HG02852 (cell line): ENCODE data around the gene ZNF485.
A peak's percentile ranks its signal among the peaks of the same experiment; 100 is the strongest.
"Not testable (repeated sequence)": the region's sequence is repeated elsewhere in the genome, so short reads cannot be mapped to it uniquely, and the experiment has no call there.

Experiments
- ATAC-seq: cut with Tn5 transposase; IDR thresholded peaks from one replicate; pipeline ENCODE4 v1.9.1; 2021; ENCODE audit warnings: mild to moderate bottlenecking, moderate library complexity; ENCODE audit not compliant: unreplicated experiment

The ZNF485 gene

DNA sequence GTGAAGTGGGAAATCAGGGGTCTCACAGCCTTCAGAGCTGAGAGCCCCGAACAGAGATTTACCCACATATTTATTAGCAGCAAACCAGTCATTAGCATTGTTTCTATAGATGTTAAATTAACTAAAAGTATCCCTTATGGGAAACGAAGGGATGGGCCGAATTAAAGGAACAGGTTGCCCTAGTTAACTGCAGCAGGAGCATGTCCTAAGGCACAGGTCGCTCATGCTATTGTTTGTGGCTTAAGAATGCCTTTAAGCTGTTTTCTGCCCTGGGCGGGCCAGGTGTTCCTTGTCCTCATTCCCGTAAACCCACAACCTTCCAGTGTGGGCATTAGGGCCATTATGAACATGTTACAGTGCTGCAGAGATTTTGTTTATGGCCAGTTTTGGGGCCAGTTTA is 4.7 kb upstream of the ZNF485 start:
- not testable (repeated sequence) for ATAC-seq

DNA sequence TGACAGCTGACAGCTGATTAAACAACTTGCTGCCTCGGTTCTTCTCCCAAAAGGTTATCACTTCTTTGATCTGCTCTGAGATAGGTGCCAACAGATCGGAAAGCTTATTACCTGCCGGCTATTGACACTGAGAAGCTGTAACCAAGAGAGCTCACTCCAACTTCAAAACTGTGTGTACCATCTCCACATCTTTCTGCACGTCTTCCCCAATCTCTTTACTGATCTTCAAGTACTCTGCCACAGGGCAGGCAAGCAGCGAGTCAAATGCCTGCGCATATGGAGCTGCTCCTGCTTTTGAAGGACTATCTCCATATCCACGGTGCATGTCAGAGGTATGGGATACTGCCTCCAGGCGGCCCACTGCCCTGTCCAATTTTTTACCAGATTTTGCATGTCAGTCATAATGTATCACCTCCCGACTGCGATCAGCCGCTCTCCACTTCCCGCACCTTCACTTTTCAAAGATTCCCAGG is 352 bp upstream of the ZNF485 start:
- ATAC-seq: peak; percentile 16

DNA sequence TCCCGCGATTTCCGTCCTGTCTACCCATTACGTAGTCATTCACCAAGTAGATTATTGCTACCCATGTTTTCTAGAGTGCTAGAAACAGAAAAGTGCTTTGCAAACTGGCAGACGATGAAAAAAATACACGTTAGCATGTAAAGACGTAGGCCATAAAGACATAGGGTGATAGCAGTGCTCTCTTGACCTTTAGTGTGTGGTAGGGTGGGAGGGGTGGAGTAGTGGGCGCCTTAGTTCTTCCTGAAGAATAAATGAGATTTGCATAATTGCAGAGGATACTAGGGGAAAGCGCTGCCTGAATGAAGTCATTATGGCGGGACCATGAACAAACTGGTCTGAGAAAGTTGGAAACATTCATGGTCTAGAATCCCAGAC is 948 bp downstream of the ZNF485 start:
- ATAC-seq: no peak

DNA sequence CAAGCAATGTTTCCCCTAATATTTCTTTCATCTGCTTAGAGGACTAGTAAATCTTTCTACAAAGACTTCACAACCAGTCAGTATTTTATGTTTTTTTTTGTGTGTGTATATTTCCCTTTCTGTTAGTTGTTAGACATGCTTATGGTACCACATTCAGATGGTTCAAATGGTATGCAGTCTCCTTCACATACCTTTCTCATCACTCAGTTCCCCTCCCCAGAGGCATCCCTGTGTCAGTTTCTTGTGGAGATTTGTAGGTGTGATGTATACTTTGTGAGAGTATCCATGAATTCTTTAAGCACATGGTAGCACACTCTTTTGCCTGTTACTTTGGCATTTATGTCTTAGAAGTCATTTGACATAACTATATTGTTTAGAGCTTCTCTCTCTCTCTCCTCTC is 4.4 kb downstream of the ZNF485 start:
- no peak for ATAC-seq

DNA sequence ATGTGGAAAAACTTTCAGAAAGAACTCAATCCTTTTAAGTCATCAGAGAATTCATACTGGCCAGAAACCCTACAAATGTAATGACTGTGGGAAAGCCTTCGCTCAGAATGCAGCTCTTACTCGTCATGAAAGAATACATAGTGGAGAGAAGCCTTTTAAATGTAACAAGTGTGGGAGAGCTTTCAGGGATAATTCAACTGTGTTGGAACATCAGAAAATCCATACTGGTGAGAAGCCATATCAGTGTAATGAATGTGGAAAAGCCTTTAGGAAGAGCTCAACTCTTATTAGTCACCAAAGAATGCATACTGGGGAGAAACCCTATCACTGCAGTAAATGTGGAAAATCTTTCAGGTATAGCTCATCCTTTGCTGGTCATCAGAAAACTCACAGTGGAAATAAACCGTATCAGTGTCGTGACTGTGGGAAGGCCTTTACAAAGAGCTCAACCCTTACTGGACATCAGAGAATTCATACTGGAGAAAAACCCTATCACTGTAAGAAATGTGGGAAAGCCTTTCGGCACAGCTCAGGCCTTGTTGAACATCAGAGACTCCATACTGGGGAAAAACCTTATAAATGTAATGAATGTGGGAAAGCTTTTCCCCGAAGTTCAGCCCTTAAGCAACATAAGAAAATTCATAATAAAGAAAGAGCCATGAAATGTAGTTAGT is 10.6 kb downstream of the ZNF485 start:
- ATAC-seq: no peak

DNA sequence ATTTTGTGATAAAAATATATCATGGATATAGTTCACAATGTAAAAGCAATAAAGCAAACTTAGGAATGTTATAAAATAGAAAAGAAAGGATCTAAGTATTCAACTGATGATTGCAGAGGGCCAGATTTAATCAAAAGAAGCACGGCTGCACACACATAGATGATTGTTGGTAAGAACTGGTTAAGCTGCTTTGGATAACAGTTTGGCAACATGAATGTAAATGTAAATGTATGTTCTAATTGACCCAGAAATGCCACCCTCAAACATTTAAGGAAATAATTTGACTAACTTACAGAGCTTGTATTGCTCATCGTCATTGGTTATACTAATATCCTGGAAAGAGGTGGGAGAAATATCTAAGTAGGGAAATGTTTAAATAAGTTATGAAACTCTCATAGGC is 13.1 kb downstream of the ZNF485 start:
- ATAC-seq: no peak

DNA sequence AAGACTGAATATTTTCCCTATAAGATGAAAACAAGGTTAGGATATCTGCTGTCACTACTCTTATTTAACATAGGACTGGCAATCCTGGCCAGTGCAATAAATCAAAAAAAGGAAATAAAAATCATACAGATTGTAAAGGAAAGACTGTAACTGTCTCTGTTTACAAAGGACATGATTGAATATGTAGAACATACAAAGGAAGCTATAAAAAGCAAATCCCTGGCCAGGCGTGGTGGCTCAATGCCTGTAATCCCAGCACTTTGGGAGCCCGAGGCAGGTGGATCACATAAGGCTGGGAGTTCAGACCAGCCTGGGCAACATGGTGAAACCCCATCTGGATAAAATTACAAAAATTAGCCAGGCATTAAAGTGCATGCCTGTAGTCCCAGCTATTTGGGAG is 15.8 kb downstream of the ZNF485 start:
- ATAC-seq: no peak

DNA sequence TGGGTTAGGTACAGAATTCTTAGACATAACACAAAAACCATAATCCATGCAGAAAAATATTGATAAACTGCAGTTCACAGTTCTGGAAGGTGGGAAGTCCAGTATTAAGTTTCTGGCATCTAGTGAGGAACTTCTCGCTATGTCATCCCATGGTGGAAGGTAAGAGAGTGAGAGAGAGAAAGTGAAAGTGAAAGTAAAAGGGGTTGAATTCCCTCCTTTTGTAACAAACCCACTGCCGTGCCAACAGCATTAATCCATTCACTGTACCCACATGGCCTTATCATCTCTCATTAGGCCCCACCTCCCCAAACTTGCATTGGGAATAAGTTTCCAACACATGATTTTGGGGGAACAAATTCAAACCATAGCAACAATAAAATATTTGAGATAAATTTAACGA is 17.1 kb downstream of the ZNF485 start:
- ATAC-seq: no peak

DNA sequence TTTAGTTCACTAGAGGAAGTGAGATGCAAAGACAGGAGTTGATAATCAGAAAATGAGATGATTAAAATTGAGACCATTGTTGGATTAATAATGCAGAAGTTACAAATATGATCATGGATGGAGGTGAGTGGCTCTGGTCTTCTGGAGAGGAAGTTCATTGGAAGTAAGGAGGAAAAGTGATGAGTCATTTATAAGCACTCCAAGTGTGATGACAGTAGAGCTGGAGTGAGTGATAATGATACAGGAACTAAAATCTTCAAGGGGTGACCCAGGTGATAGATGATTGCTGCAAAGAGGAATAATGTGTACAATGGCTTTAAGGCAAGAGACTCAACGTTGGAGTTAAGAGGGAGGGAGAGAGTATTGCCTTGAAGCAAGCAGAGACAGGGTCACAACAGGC is 21.7 kb downstream of the ZNF485 start:
- ATAC-seq: no peak

DNA sequence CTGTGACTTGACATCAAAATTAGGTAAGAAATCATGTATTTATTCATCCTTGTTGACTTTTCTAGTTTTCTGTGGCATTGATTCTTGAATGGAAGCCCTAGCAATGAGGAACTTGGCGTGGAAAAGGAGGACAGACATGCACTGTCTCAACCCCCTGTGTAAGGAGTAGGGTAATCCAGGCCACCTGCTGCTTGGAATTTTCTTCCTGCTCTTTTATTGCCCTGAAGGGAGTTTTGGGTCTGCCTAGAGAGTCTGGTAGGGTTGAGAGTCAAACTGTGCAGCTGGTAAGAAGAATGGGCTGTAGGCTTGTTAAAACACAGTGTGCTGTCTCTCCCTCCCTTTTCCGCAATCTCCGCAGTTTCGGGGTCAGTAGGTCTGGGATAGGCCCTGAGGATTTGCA is 22.7 kb downstream of the ZNF485 start:
- ATAC-seq: no peak

DNA sequence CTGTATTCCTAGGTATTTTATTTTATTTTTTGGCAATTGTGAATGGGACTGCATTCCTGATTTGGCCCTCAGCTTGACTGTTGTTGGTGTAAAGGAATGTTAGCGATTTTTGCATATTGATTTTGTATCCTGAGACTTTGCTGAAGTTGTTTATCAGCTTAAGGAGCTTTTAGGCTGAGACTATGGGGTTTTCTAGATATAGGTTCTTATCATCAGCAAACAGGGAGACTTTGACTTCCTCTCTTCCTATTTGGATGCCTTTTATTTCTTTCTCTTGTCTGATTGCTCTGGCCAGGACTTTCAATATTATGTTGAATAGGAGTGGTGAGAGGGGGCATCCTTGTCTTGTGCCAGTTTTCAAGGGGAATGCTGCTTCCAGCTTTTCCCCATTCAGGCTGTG is 29.6 kb downstream of the ZNF485 start:
- not testable (repeated sequence) for ATAC-seq

DNA sequence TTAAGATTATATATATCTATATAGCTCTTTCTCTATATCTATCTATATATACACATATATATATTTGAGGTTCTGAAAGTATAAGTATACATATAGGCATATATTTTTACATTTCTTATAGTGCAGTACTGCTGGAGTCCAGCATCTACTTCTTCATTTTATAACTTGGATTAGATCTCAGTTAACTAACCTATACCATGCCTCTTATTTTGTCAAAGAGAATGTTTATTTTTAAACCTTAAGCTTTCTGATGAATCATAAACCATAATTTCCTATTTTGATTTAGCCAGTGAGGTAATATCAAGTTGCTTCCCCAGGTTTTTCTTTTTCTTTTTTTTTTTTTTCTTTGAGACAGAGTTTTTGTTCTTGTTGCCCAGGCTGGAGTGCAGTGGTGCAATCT is 34.4 kb downstream of the ZNF485 start:
- ATAC-seq: no peak

DNA sequence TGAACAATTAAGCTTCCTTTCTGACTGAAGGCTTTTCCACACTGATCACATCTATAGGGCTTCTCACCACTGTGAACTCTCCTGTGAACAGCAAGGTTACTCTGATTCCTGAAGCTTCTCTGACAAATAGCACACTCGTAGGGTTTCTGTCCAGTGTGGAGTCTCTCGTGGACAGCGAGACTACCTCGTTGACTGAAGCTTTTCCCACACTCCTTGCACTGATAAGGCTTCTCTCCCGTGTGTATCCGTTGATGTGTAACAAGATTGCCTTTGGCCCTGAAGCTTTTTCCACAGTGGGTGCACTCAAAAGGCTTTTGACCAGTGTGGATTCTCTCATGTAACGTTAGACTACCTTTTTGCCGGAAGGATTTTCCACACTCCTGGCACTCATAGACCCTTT is 38.0 kb downstream of the ZNF485 start:
- no peak for ATAC-seq

DNA sequence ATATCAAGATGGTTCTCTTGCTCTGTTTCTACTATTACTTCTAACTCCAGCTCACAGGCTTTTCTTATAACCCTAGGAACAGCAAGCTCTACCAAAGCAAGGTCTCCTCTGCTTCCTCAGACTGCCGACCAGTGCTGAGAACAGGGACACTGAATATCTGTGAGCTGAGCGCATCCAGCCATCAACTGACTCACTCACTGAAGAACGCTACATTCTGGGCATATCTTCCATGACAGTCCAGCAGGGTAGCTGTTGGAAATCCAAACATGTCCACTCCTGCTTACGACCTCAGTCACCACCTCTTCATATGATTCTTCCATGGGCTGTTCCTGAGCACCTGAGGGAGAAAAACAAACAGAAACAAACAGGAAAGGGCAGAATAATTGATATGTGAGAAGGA is 39.6 kb downstream of the ZNF485 start:
- no peak for ATAC-seq

DNA sequence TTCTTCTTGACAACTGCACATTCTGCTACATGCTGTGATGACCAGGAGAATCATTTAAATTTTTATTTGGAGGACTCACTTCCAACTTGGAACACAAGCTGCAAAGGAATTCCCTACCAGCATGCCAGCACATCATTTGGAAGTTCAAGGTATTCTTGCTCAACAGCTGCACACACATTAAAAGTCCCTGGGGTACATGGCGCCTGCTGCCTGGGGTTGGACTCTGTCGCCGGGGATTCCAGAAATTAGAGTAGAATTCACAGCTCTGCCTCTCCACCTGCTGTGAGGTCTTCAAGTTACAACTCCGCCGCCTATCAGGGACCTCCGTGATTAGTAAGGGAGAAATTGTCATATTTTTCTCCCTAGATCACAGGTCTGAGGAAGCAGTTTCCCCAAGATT is 41.3 kb downstream of the ZNF485 start:
- ATAC-seq: no peak

DNA sequence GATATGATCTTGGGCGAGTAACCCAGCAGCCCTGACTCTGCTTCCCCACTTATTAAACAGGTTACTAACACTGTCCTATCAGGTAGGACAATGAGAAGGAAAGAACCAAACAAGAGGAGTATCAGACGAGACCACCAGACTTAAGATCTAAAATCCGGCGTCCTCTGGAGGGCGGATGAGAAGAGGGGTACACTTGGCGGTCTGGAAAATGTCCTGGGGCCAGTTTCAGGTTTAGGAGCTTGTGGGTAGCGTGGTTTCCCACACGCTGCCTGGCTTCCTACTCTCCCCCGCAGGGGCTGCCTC is 41.8 kb downstream of the ZNF485 start:
- ATAC-seq: no peak

DNA sequence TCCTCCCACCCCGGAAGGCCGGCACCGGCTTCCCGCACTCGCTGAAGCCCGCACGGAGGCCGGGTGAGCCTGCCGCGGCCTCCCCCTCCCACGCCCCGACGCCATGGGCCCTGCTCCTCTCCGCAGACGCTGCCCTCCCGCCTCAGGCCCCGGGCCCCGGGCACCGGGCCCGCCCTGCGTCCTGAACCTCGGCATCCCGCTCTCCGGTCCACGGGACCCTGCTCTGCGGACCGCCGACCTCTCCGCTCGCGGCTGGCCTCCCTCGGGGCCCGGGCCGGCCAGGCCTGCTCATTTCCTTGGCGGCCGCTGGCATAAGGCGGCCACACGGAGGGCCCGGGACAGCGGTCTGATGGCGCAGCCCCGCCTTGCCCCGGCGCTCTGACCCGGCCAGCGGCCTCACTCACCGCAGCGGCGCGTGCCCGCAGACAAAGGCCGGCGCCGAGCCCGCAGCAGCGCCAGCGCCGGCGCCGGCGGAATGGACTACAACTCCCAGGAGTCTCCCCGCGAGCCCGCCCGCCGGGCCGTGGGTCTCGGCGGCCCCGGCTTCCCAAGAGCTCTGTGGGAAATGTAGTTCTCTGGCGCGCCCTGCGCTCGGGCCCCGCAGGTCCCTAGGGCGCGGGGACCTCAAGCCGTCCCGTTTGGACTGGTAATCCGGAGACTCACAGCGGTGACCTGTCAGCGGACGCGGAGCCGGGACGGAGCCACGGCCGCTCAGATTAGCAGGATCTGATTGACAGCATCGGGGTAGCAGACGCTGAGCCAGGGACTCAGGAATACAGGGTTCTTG is 42.4 kb downstream of the ZNF485 start, which contains the start of gene ZNF32:
Gene ZNF32, minus strand, starts transcription at position 484 of the 787 bp plus-strand sequence. CDS start 2,748 bp downstream, outside the sequence.
- peak; percentile 99 for ATAC-seq

DNA sequence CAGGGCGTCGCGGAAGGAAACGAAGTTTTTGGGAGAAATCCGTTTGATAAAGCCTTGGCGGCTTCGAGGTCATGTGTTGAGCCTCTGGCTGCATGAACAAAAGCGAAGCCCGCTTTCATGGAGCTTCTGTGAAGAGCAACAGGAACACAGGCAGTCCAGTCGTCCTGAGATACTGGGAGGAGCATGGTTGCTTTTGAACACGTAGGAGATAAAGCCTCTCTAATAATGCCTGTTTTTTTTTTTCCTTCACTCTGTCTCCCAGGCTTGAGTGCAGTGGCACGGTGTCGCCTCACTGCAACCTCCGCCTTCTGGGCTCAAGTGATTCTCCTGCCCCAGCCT is 42.9 kb downstream of the ZNF485 start:
- ATAC-seq: peak; percentile 0

DNA sequence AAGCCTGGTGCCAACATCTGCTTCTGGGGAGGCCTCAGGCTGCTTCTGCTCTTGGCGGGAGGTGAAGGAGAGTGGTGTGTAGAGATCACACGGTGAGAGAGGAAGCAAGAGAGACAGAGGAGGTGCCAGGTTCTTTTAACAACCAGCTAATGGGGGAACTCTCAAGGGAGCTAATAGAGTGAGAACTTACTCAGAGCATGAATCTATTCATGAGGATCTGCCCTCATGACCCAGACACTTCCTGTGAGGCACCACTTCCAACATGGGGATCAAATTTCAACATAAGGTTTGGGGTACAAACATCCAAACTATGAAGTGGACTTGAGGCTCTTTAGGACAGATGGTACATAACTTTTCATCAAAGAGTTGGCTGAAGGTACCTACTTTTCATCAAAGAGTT is 47.5 kb downstream of the ZNF485 start:
- ATAC-seq: no peak

DNA sequence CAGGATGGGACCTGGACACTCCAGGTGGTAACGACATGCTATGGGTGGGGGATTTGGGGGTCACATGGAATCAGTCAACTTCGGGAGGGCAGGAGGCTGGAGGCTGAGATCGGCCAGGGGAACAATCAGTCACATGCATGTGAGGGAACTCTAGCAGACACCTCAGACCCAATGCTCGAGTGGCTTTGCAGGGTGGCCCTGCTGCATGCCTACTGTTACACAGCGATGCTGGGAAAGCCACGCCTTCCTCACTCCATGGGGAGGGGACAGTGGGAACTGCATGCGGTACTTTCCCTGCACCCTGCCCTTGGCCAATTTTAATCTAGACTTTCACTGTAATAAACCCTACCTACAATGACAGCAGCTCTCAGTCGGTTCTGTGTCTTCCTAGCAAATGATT is 49.1 kb downstream of the ZNF485 start:
- no peak for ATAC-seq

DNA sequence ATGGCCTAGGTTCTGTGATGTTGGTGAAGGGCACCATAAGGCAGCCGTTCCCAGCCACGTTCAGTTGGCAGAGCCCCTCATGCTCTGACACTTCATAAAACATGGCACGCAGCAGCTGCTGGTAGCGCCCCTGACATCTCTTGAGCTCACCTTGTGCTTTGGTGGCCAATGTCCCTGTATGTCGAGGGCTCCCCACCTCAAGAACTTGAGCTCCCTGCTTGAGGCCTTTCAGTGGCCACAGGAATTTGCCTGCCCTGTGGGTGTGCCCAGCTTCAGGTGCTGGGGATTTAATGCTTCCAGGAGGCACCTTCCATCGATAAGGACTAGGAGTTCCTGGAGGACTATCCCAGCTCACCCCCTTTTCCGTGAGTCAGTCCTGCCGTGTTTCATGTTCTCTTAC is 52.0 kb downstream of the ZNF485 start:
- ATAC-seq: no peak

DNA sequence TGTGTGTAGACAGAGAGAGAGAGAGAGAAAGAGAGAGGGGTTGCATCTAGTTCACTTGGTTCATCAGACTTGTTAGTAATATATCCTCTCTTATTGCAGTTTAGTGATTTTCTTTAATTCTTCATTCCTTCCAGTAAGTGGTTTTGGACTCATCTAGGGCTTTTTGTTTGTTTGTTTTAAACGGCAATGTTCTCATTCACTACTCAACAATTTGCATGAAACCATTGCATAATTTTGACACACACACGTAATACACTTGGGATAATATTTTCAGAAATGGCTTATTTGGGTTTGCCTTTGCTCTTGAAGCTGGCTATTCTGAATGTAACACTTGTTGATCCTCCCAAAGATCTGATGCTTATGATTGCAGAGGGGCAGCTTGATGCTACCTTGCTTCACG is 58.8 kb downstream of the ZNF485 start:
- no peak for ATAC-seq

DNA sequence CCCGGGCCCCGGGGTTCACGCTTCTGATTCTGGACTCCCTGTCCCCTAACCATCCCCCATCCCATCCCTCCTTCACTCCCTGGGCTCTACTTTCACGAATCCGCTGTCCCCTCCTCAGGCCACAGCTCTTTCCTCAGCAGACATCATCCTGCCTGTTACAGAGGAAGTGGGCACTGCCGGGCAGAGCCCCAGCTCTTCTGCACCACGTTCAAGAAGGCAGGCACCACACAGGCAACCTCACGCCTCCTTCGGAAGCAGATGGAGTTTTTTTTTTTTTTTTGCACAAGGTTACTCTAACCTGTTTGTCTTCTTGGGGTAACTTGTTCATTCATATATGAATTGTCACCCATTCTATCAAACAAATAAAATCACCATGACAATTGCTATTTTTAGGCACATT is 60.3 kb downstream of the ZNF485 start:
- no peak for ATAC-seq
